Esophagus squamous epithelium (tissue), 4 donors: Measurements from ENCODE around the gene ZNF883.

Experiments used
- CTCF ChIP-seq, 6 experiments: fragments of 450-650 bp in 4 of 6; fragments of 200-600 bp in 2 of 6; sonication (generic) in 2 of 6; IDR thresholded peaks; one replicate each; pipeline ENCODE4 v1.5.1; 2016 to 2019; ENCODE audit warnings: antibody characterized with exemption in 6 of 6, mild to moderate bottlenecking in 4 of 6, moderate library complexity in 4 of 6
- POLR2A ChIP-seq, 4 donors: fragments of 450-650 bp; IDR thresholded peaks; one replicate each; pipeline ENCODE4 v1.6.1; 2017; ENCODE audit warnings: antibody characterized with exemption in 4 of 4, mild to moderate bottlenecking in 4 of 4, moderate library complexity in 3 of 4

- TF ChIP-seq CTCF (IDR thresholded peaks at IDR 0.05): no peak
- no peak for TF ChIP-seq POLR2A (IDR thresholded peaks at IDR 0.05)
Observed at GRCh38 chr9:112997236-112997941, 14.6 kb downstream of the ZNF883 start.
